Peyer's patch (tissue), 4 donors: ENCODE results near the gene ZBTB38.

Experiments used
- POLR2A ChIP-seq, 2 donors: fragments of 450-650 bp; IDR thresholded peaks; one replicate each; pipeline ENCODE4 v1.5.1; 2017; ENCODE audit warnings: antibody characterized with exemption in 2 of 2, mild to moderate bottlenecking in 2 of 2, moderate library complexity in 2 of 2
- TF ChIP-seq, protein P1 (sequence below), 6 experiments: fragments of 450-650 bp in 4 of 6; fragments of 200-600 bp in 2 of 6; sonication (generic) in 1 of 6; IDR thresholded peaks; one replicate each; pipeline ENCODE4 v1.5.1; 2017 to 2019; ENCODE audit warnings: antibody characterized with exemption in 6 of 6, mild to moderate bottlenecking in 3 of 6, moderate library complexity in 1 of 6

DNA sequence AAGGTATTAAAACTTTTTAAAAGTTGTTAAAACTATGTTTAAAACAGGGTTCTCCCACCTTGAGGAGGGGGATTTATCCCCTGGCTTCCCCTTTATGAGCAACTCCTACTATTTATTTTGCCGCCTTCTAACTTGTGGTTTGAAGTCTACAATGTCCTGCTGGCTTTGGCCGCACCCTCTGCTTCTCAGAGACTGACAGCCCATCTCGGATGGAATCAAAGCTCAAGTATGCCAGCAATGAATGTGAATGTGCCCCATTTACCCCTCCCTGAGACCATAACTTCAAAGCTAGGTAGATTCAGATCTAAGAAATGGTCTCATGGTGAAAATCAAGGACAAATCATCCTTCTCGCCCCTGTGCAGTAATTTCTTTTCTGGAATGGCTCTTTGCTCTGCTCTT lies 10.3 kb downstream of the ZBTB38 start:
- no peak for TF ChIP-seq POLR2A (IDR thresholded peaks at IDR 0.05)
- TF ChIP-seq, protein P1, sequence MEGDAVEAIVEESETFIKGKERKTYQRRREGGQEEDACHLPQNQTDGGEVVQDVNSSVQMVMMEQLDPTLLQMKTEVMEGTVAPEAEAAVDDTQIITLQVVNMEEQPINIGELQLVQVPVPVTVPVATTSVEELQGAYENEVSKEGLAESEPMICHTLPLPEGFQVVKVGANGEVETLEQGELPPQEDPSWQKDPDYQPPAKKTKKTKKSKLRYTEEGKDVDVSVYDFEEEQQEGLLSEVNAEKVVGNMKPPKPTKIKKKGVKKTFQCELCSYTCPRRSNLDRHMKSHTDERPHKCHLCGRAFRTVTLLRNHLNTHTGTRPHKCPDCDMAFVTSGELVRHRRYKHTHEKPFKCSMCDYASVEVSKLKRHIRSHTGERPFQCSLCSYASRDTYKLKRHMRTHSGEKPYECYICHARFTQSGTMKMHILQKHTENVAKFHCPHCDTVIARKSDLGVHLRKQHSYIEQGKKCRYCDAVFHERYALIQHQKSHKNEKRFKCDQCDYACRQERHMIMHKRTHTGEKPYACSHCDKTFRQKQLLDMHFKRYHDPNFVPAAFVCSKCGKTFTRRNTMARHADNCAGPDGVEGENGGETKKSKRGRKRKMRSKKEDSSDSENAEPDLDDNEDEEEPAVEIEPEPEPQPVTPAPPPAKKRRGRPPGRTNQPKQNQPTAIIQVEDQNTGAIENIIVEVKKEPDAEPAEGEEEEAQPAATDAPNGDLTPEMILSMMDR (IDR thresholded peaks at IDR 0.05) = no peak
